Cardiac muscle cell (in vitro differentiated cells and primary cell): Measurements from ENCODE around the gene UBC. TPM values are rescaled to one million over a fixed set of nuclear protein-coding genes. Genes with fewer than 3 reads are reported as not detected.
A peak's percentile ranks its signal among the peaks of the same experiment; 100 is the strongest.

ENCODE experiments used
- DNase-seq, 2 donors: peaks; one replicate each; pipeline versions ENCODE4 v3.0.0 to v3.0.0-alpha.2; 2010 to 2017; ENCODE audit warnings: low read depth in 1 of 2, low spot score in 1 of 2
- H3K27ac ChIP-seq: fragments of 200-600 bp; sonication (generic); 2 replicates; pipeline ENCODE4 v1.5.1; 2016
- H3K27me3 ChIP-seq: fragments of 200-600 bp; sonication (generic); 2 replicates; pipeline ENCODE4 v1.6.0; 2016; ENCODE audit warnings: control low read depth
- H3K36me3 ChIP-seq: fragments of 200-600 bp; sonication (generic); 2 replicates; pipeline ENCODE4 v1.5.1; 2016; ENCODE audit warnings: control low read depth
- H3K4me1 ChIP-seq: fragments of 200-600 bp; sonication (generic); 2 replicates; pipeline ENCODE4 v1.8.1; 2017; ENCODE audit warnings: low read depth, mild to moderate bottlenecking, mixed run types
- H3K4me3 ChIP-seq: fragments of 200-600 bp; sonication (generic); 2 replicates; pipeline ENCODE4 v1.5.1; 2016; ENCODE audit warnings: mild to moderate bottlenecking
- H3K9me3 ChIP-seq: fragments of 200-600 bp; sonication (generic); 2 replicates; pipeline ENCODE4 v1.5.1; 2017; ENCODE audit warnings: low read depth, mild to moderate bottlenecking, control low read depth
- CTCF ChIP-seq: IDR thresholded peaks from 2 replicates; pipeline ENCODE4 v1.5.1; 2012; ENCODE audit warnings: low read depth, mild to moderate bottlenecking, low read length
- polyA plus RNA-seq: library from polyadenylated mRNA; unstranded; fragments of >200 nt; fragmentation: Nextera tagmentation; extraction: Ambion mirVana; gene quantifications from 2 replicates; pipeline ENCODE4 v1.2.1, GENCODE V29; 2016
- total RNA-seq: library from RNA; depleted of rRNA; stranded (reverse); fragments of >200 nt; gene quantifications from 2 replicates; pipeline ENCODE4 v1.2.3, GENCODE V29; 2016

The UBC gene
- 831 and 1,139 TPM in 2 replicates for total RNA-seq
- 897 and 1,281 TPM in 2 replicates for polyA plus RNA-seq

GRCh38 chr12:124914392-124915238 lies at the start of gene UBC:
UBC (minus strand) TSS chr12:124914650; CDS start chr12:124913771, 879 bp downstream.
- H3K36me3 ChIP-seq: peaks cover 6% of the 10 kb centered on the region
- TF ChIP-seq CTCF: no peak

GRCh38 chr12:124963211-124963610 lies 48.8 kb upstream of the UBC start:
- H3K27me3 ChIP-seq: no peaks in the 10 kb centered on the region
- no peak for TF ChIP-seq CTCF
- no peak overlapping the region for H3K4me3 ChIP-seq
- H3K36me3 ChIP-seq: peaks cover 15% of the 10 kb centered on the region
- H3K4me1 ChIP-seq: no peaks in the 10 kb centered on the region
- H3K27ac ChIP-seq: no peak overlapping the region
- no peak for DNase-seq
- H3K9me3 ChIP-seq: no peaks in the 10 kb centered on the region

More at GRCh38 chr12:124914392-124915238, at the start of gene UBC:
- peak within 1 kb of the TSS; percentile 98 for H3K4me3 ChIP-seq
- H3K4me1 ChIP-seq: peaks cover 31% of the 10 kb centered on the region
- H3K27ac ChIP-seq: peak within 1 kb of the TSS; percentile 100
- no peaks in the 10 kb centered on the region for H3K9me3 ChIP-seq
- peak; percentile 92 to 95 for DNase-seq
- H3K27me3 ChIP-seq: no peaks in the 10 kb centered on the region

GRCh38 chr12:124961055-124961454 lies 46.6 kb upstream of the UBC start:
- no peak for TF ChIP-seq CTCF
- H3K27ac ChIP-seq: no peak overlapping the region
- no peaks in the 10 kb centered on the region for H3K4me1 ChIP-seq
- DNase-seq: no peak
- no peaks in the 10 kb centered on the region for H3K9me3 ChIP-seq
- peaks cover 13% of the 10 kb centered on the region for H3K36me3 ChIP-seq
- no peak overlapping the region for H3K4me3 ChIP-seq
- H3K27me3 ChIP-seq: no peaks in the 10 kb centered on the region

GRCh38 chr12:124956571-124956970 lies 42.1 kb upstream of the UBC start:
- DNase-seq: no peak
- peaks cover 4% of the 10 kb centered on the region for H3K36me3 ChIP-seq
- no peak overlapping the region for H3K27ac ChIP-seq
- no peaks in the 10 kb centered on the region for H3K27me3 ChIP-seq
- H3K4me3 ChIP-seq: no peak overlapping the region
- no peak for TF ChIP-seq CTCF
- H3K9me3 ChIP-seq: no peaks in the 10 kb centered on the region
- no peaks in the 10 kb centered on the region for H3K4me1 ChIP-seq

GRCh38 chr12:124954771-124955170 lies 40.3 kb upstream of the UBC start:
- no peak overlapping the region for H3K27ac ChIP-seq
- H3K4me1 ChIP-seq: no peaks in the 10 kb centered on the region
- H3K4me3 ChIP-seq: no peak overlapping the region
- DNase-seq: no peak
- no peaks in the 10 kb centered on the region for H3K9me3 ChIP-seq
- peaks cover 2% of the 10 kb centered on the region for H3K36me3 ChIP-seq
- TF ChIP-seq CTCF: no peak
- H3K27me3 ChIP-seq: no peaks in the 10 kb centered on the region
